PFSK-1 (cell line): ENCODE results near the gene EXPH5.

ENCODE experiments used
- FOXP2 ChIP-seq: optimal IDR thresholded peaks from 2 replicates; pipeline ENCODE3; 2011; ENCODE audit warnings: borderline replicate concordance, control low read depth, inconsistent platforms; ENCODE audit not compliant: insufficient read depth; ENCODE audit errors: extremely low read length, extremely low read depth
- POLR2AphosphoS5 ChIP-seq: IDR thresholded peaks from 2 replicates; pipeline ENCODE4 v1.6.1; 2012; ENCODE audit warnings: low read depth, mild to moderate bottlenecking, control low read depth, low read length, moderate library complexity
- REST ChIP-seq, 2 experiments: IDR thresholded peaks; 2 replicates each; pipeline versions ENCODE4 v1.6.1 to v1.8.0; 2011 to 2012; ENCODE audit warnings: low read depth in 2 of 2, low read length in 2 of 2, control low read depth in 1 of 2, inconsistent platforms in 1 of 2, mild to moderate bottlenecking in 1 of 2, moderate library complexity in 1 of 2; ENCODE audit not compliant: insufficient read depth in 1 of 2
- SIN3A ChIP-seq: IDR thresholded peaks from 2 replicates; pipeline ENCODE4 v1.6.1; 2012; ENCODE audit warnings: mild to moderate bottlenecking, low read length, moderate library complexity, borderline replicate concordance; ENCODE audit not compliant: insufficient read depth
- TAF1 ChIP-seq: IDR thresholded peaks from 2 replicates; pipeline ENCODE4 v1.6.1; 2012; ENCODE audit warnings: low read length, control low read depth, borderline replicate concordance; ENCODE audit not compliant: insufficient read depth

- no peak for TF ChIP-seq POLR2AphosphoS5
- TF ChIP-seq TAF1 = no peak
- TF ChIP-seq SIN3A = no peak
- no peak for TF ChIP-seq REST (IDR thresholded peaks at IDR 0.05; ENCODE audit: insufficient read depth in 1 of 2, low read depth in 2 of 2, low read length in 2 of 2)
- no peak for TF ChIP-seq FOXP2
Measured at GRCh38 chr11:108558222-108558621, 35.3 kb downstream of the EXPH5 start.
